ACC112 (cell line): Measurements from ENCODE around the gene PRUNE2.
A peak's percentile ranks its signal among the peaks of the same experiment; 100 is the strongest.

Source experiments
- H2AFZ ChIP-seq: fragments of 200-600 bp; sonication (generic); one replicate; pipeline ENCODE4 v1.6.0; 2017; ENCODE audit warnings: antibody characterized with exemption, low read length; ENCODE audit not compliant: unreplicated experiment
- H3K27ac ChIP-seq: fragments of 200-600 bp; sonication (generic); 2 replicates; pipeline ENCODE4 v1.5.1; 2014; ENCODE audit warnings: low read depth, mild to moderate bottlenecking, antibody characterized with exemption, low read length, moderate library complexity
- H3K27me3 ChIP-seq: fragments of 200-600 bp; sonication (generic); 2 replicates; pipeline ENCODE4 v1.6.1; 2014; ENCODE audit warnings: mild to moderate bottlenecking, antibody characterized with exemption, low read length, moderate library complexity, mixed read lengths; ENCODE audit not compliant: insufficient read depth
- H3K36me3 ChIP-seq: fragments of 200-600 bp; sonication (generic); 2 replicates; pipeline ENCODE4 v1.6.1; 2016; ENCODE audit warnings: mild to moderate bottlenecking, antibody characterized with exemption, low read length, moderate library complexity, mixed read lengths; ENCODE audit not compliant: insufficient read depth
- H3K4me1 ChIP-seq: fragments of 200-600 bp; sonication (generic); one replicate; pipeline ENCODE4 v1.6.1; 2016; ENCODE audit warnings: low read length, mixed read lengths; ENCODE audit not compliant: insufficient read depth, unreplicated experiment, control insufficient read depth
- H3K4me3 ChIP-seq: fragments of 200-600 bp; sonication (generic); 2 replicates; pipeline ENCODE4 v1.5.1; 2014; ENCODE audit warnings: mild to moderate bottlenecking, low read depth, low read length
- H3K79me2 ChIP-seq: fragments of 200-600 bp; sonication (generic); one replicate; pipeline ENCODE4 v1.6.0; 2016; ENCODE audit warnings: low read length; ENCODE audit not compliant: control insufficient read depth, unreplicated experiment, insufficient read depth

PRUNE2 gene

DNA sequence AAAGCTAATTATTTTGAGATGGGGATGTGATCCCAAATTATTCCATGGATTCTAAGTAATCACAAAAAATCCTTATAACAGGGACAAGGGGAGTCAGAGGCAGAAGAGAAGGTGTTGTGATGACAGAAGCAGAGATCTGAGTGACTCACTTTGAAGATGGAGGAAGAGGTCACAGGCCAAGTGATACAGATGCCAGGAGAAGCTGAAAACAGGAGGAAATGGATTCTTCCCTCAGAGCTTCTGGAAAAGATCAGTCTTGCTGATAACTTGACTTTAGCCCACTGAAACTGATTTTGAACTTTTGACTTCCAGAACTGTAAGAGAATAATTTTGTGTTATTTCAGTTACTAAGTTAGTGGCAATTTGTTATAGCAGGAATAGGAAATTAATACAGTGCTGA lies 341.6 kb downstream of the PRUNE2 start:
- Histone ChIP-seq H3K4me3 (no peak overlapping the region), H3K27ac (no peak overlapping the region), H3K4me1 (peaks cover 45% of the 10 kb centered on the region), H2AFZ (no peak overlapping the region), H3K79me2 (no peaks in the 10 kb centered on the region), H3K27me3 (no peaks in the 10 kb centered on the region), H3K36me3 (no peaks in the 10 kb centered on the region)

DNA sequence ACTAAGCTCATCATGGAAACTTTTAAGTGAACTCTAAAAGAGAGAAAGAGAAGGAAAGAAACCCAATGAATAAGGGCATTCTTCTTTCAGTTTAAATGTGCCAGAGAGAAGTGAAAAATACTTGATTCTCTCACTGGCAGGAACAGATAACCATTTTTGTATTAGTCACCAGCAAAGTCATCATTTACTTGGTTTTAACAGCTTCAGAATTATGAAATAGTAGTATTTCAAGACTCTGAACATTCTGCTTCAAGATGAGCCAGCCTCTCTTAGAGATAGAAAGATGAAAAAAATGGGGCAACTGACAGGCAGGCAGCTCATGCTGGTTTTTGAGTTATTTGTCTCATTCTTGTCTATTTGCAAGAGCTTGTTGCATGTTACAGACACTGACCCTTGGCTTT lies 343.4 kb downstream of the PRUNE2 start:
- Histone ChIP-seq H2AFZ (no peak overlapping the region), H3K27ac (peak overlapping the region; percentile 64)

DNA sequence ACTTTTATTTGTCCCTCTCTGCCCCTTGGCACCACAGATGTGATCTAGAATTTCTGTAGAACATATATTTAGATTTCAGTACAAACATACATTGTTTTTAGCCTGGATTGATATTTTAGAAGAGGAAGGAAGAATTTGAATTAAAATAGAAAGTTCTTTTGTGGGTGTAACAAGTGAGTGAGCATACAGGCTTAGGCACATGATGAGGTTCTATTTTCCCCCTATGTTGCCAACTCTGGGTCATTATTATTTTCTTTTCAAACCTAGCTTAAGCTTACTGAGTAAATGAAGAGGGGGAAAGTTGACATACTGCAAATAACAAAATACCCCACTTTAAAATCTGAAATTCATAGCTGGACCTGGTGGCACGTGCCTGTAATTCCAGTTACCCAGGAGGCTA lies 344.0 kb downstream of the PRUNE2 start:
- Histone ChIP-seq H3K27me3 (no peaks in the 10 kb centered on the region), H2AFZ (no peak overlapping the region), H3K79me2 (no peaks in the 10 kb centered on the region), H3K4me3 (no peak overlapping the region), H3K36me3 (no peaks in the 10 kb centered on the region), H3K4me1 (peaks cover 56% of the 10 kb centered on the region), H3K27ac (peak overlapping the region; percentile 64)

More for the DNA sequence above, 343.4 kb downstream of the PRUNE2 start:
- H3K4me3 ChIP-seq = no peak overlapping the region
- peaks cover 57% of the 10 kb centered on the region for H3K4me1 ChIP-seq
- no peaks in the 10 kb centered on the region for H3K36me3 ChIP-seq
- no peaks in the 10 kb centered on the region for H3K79me2 ChIP-seq
- H3K27me3 ChIP-seq = no peaks in the 10 kb centered on the region
